Astrocyte of the spinal cord (primary cell): ENCODE measurements around the gene ANTXRL.
"Not testable (repeated sequence)": the region's sequence is repeated elsewhere in the genome, so short reads cannot be mapped to it uniquely, and the experiment has no call there.

Experiments
- DNase-seq: peaks from one replicate; pipeline ENCODE4 v3.0.0; 2011; ENCODE audit warnings: low read depth, low spot score
- H3K4me3 ChIP-seq: 2 replicates; pipeline ENCODE4 v1.5.1; 2011; ENCODE audit warnings: low read depth, mild to moderate bottlenecking, low read length, moderate library complexity
- CTCF ChIP-seq: IDR thresholded peaks from 2 replicates; pipeline ENCODE4 v1.5.1; 2012; ENCODE audit warnings: low read depth, mild to moderate bottlenecking, low read length, inconsistent platforms
- in situ Hi-C: cut with HindIII; loops from 2 replicates; pipeline ENCODE4 v1.10.0; 2017; ENCODE audit warnings: low sequenced_read_pairs

Gene ANTXRL

GRCh38 chr10:46247181-46247475 lies 39.7 kb upstream of the ANTXRL start:
- in situ Hi-C loops = no loop called here
- no peak for DNase-seq
- H3K4me3 ChIP-seq = no peak overlapping the region
- no peak for TF ChIP-seq CTCF

- H3K4me3 ChIP-seq = no peak overlapping the region
- in situ Hi-C loops = no loop called here
- no peak for TF ChIP-seq CTCF
- no peak for DNase-seq
Observed at GRCh38 chr10:46247808-46248569, 38.8 kb upstream of the ANTXRL start.

GRCh38 chr10:46248651-46249146 lies 38.1 kb upstream of the ANTXRL start:
- no peak for TF ChIP-seq CTCF
- in situ Hi-C loops = no loop called here
- no peak overlapping the region for H3K4me3 ChIP-seq
- DNase-seq = no peak

GRCh38 chr10:46249617-46250344 lies 37.0 kb upstream of the ANTXRL start:
- DNase-seq, in situ Hi-C loops, H3K4me3 ChIP-seq: not testable (repeated sequence)

DNA sequence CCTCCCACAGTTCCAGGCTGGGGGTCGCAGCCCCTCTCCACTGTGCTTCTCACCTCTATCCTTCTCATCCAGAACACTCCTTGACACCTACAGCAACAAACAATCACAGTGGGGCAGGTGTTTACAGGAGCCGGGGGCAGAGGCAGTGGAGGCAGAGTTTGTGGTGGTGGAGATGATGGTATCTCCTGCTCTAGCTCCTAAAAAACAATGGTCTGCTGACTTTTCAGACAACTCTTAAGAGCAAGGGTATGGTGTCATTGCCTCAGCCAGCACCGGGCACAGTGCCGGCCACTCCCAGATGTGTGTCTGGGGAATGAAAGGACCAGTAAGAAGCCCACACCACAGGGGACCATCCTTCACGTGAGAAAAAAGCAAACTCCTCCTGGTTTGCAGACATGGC lies 36.3 kb upstream of the ANTXRL start:
- TF ChIP-seq CTCF = no peak

DNA sequence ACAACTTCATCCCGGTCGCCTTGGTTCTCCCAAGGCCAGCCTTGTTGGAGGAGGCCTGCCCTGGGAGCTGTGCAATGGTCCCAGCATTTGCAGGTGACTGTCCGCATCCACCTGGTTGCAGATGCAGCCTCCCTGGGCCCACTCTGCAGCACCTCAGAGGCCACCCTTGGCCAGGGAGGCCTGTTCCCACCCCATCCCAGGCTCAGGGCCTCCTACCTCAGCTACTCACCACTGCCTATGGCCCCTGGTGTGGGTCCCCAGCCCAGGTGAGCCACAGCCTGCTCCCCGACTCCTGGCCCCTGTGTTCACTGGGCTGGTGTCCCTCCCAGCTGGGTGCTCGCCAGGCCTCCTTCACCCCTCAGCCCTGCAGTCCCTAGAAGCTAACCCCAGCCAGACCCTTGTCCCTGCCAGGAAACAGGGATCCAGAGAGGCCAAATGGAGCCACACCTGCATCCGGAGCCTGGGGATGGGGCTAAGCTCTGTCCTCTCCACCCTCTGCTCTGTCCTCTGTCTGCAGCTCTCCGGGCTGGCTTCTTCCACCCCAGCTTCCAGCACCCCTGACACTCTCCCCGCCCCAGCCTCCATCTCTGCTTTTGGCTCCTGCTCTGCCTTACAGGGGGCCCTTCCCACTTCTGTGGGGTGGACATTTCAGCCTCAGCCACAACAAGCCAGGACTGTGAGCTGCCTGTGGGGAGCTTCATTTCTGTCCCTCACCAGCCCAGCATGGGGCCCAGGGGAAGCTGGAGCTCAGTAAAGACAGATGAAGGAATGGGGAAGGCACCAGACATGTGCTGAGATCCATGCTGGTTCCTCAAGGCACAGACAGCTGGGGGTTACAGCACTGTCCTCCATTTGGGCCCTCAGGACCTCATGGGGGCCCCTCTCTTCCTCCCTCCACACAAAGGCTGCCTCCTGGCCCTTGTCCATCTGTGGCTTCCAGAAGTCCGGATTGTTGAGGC lies 35.6 kb upstream of the ANTXRL start:
- DNase-seq = no peak
- in situ Hi-C loops = no loop called here
- no peak overlapping the region for H3K4me3 ChIP-seq
- TF ChIP-seq CTCF = no peak

More for the DNA sequence above, 36.3 kb upstream of the ANTXRL start:
- in situ Hi-C loops = no loop called here
- no peak for DNase-seq
- H3K4me3 ChIP-seq = no peak overlapping the region
